HG02623 (cell line): ENCODE results near the gene AK4.

Experiments used
- ATAC-seq: cut with Tn5 transposase; IDR thresholded peaks from one replicate; pipeline ENCODE4 v1.9.1; 2021; ENCODE audit warnings: moderate library complexity; ENCODE audit not compliant: unreplicated experiment

AK4 gene

DNA sequence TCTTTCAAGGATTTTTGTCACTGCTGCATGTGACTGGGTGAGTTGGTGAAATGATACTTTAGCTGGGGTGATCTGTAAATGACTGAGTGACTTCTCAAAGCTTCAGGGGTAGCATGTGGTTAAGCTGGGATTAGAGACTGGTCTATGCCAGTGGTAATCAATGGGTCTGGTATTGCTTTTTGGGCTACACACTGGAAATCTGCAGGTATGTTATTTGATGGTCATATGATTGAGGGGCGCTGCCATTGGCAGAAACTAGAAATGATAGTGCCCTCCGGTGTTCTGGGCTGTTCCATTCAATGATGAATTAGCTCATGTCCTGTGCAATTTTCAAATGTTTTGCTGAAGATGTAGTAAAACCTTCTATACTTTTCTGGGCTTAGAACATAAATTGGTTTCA is 121.6 kb downstream of the AK4 start:
- ATAC-seq: no peak

DNA sequence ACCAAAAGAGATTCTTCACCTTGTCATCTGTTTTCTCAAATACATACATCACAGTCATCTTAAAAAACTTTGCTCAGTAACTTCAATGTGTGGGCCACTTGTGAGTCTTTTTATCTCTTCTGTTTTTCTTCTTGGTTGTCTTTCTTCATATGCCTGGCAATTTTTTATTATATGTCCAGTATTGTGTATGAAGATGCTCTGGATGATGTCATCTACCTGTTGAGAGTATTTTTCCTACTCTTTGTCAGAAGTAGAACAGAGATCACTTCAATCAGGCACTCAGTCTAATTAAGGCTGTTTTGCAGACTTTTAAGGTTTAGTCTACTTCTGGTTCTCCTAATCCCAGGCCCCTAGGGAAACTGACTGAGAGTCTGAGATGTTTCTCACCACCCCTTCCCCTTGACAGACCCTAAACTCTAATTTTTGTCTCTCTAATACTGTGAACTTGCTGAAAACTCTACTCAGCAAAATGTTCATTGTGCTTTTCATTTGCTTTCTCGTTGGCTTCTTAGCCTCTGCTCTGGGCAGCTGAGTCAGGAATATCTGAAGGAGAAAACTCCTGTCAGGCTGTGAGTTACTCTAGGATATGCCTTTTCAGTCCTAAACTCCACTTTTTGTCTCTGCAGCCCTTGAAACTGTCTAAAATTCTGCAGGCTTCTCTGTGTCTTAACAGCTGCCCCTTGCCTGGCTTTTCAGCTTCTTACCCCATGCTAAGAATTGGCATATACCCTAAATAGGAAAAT is 128.4 kb downstream of the AK4 start:
- ATAC-seq: no peak

DNA sequence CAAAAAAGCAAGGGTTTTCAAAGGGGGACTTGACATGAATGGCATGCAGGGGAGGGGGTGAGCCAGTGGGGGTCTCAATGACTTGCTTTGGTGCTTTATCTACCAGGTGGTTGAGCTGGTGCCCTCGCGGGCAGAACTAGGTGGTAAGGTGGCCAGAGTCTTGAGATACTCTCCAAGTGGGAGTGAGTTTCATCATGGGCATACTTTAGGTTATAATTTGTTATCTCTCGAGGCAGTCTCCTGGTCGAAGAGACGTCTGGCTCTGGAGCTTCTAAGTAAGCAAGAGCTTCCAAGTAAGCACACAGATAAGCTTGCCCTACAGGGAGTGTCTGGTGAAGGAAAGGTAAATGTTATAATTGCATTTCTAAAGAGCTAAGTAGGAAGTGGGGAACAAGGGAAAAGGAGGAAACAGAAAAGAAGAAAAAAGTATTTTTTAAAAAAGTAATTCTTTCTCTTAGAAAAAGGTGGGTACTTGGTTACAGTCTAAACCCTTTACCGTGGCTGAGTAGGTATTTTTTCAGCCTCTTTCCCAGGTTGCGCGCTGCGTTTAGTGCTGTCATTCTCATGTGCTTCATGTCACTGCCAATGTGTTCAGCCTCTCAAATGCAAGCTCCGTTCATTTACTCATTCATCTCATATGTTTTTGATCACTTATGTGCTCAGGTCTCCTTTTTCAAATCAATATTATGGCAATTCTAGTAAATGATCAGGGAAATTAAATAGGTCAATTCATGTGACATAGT is 129.8 kb downstream of the AK4 start:
- no peak for ATAC-seq

DNA sequence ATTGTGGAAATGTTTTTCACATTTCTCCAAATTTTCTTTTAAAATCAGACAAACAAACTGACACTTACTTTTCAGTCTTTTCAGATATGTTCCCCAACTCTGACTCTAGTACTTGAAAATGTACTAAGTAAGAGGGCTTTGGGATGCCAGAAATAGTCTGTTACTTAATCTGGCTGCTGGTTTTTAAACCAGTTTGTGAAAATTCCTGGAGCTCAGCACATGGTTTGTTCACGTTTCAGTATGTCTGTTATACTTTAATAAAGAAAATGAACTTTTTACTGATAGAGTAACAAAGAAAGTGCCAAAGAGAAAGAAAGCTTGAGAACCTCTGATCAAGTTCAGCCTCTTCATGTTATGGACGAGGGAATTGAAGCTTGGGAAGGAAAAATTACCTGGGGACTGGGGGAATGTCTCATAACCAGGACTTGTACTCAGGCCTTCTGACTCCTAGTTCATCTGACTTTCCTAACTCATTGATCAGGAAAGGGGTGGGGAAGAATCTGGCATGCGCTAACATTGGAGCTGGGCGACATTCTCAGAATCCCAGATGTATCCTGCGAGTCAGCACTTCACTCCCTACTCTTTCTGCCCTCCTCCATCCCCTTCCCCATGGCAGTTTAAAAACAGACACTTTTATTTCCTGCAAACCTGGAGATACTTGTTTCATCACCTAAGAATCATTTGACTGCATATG is 130.5 kb downstream of the AK4 start:
- no peak for ATAC-seq

DNA sequence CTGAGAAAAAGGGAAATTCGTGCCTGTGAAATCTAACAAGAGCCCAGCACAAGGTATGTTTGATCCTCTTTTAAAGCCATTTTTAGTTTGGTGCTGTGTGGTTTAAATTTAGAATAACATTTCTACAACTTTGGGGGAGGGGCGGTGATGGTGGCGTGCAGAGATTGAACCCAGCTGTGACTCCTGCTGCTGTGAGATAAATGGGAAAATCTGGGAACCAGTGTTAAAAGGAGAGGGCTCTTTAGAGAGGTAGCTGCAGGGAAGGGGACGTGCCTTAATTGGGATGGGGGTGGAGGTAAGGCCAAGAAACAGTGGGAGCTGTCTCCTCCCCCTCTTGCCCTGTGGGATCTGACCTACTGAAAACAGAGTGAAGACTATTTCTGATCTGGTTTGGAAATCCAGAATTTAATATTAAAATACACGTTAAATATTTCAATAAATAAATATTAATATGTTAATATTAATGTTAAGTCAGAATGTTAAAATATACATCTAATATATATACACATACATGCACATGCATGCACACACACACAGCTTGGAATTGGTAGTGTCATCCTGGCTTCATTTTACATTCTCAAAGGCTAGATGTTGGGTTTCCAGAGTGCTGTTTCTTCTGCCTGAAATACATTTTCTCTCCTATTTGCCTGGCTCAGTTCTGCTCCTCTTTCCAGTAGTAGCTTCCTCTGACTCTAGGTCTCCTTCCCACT is 131.2 kb downstream of the AK4 start:
- ATAC-seq: no peak
